Chondrocyte (in vitro differentiated cells): Measurements from ENCODE around the gene BLTP2. TPM values are rescaled to one million over a fixed set of nuclear protein-coding genes. Genes with fewer than 3 reads are reported as not detected.

ENCODE experiments used
- DNase-seq: peaks from one replicate; pipeline ENCODE4 v3.0.0; 2021; ENCODE audit warnings: mixed read lengths, low spot score
- H3K27ac Mint-ChIP-seq: one replicate; pipeline ENCODE4 v1.8.0; 2021; ENCODE audit warnings: mild to moderate bottlenecking, moderate library complexity, mixed read lengths; ENCODE audit not compliant: unreplicated experiment
- H3K27me3 Mint-ChIP-seq: 2 replicates; pipeline ENCODE4 v1.8.0; 2021; ENCODE audit warnings: low read depth, mixed read lengths
- H3K36me3 Mint-ChIP-seq: 2 replicates; pipeline ENCODE4 v1.8.0; 2021; ENCODE audit warnings: low read depth, mixed read lengths
- H3K4me1 Mint-ChIP-seq: 2 replicates; pipeline ENCODE4 v1.8.0; 2021; ENCODE audit warnings: low read depth, mild to moderate bottlenecking, mixed read lengths
- H3K4me3 Mint-ChIP-seq: one replicate; pipeline ENCODE4 v1.8.0; 2021; ENCODE audit warnings: mild to moderate bottlenecking, moderate library complexity, mixed read lengths; ENCODE audit not compliant: unreplicated experiment
- H3K9me3 Mint-ChIP-seq: 2 replicates; pipeline ENCODE4 v1.8.0; 2021; ENCODE audit warnings: low read depth, mixed read lengths
- CTCF ChIP-seq: fragments of 200-600 bp; sonication (generic); IDR thresholded peaks from 2 replicates; pipeline ENCODE4 v1.5.0; 2021; ENCODE audit warnings: antibody characterized with exemption, mild to moderate bottlenecking, moderate library complexity
- total RNA-seq: library from RNA; stranded (reverse); gene quantifications from 3 replicates; pipeline ENCODE4 v1.2.1, GENCODE V29; 2021

BLTP2 gene
- total RNA-seq, 1 donor from 2014 or later = 112 TPM

GRCh38 chr17:28622186-28622585 lies 22.8 kb downstream of the BLTP2 start:
- H3K4me3 Mint-ChIP-seq = no peak overlapping the region
- H3K27ac Mint-ChIP-seq = no peak overlapping the region
- no peak for DNase-seq
- peaks cover 46% of the 10 kb centered on the region for H3K36me3 Mint-ChIP-seq
- no peaks in the 10 kb centered on the region for H3K4me1 Mint-ChIP-seq
- no peaks in the 10 kb centered on the region for H3K9me3 Mint-ChIP-seq
- no peak for TF ChIP-seq CTCF
- H3K27me3 Mint-ChIP-seq = no peaks in the 10 kb centered on the region

- no peaks in the 10 kb centered on the region for H3K4me1 Mint-ChIP-seq
- peaks cover 54% of the 10 kb centered on the region for H3K36me3 Mint-ChIP-seq
- H3K4me3 Mint-ChIP-seq = no peak overlapping the region
- no peak for DNase-seq
- no peak for TF ChIP-seq CTCF
- H3K27ac Mint-ChIP-seq = no peak overlapping the region
- no peaks in the 10 kb centered on the region for H3K27me3 Mint-ChIP-seq
- H3K9me3 Mint-ChIP-seq = no peaks in the 10 kb centered on the region
Observed at GRCh38 chr17:28620010-28620409, 24.9 kb downstream of the BLTP2 start.

- H3K27ac Mint-ChIP-seq = no peak overlapping the region
- H3K4me3 Mint-ChIP-seq = no peak overlapping the region
- no peak for TF ChIP-seq CTCF
- H3K36me3 Mint-ChIP-seq = peaks cover 53% of the 10 kb centered on the region
- H3K27me3 Mint-ChIP-seq = no peaks in the 10 kb centered on the region
- no peaks in the 10 kb centered on the region for H3K9me3 Mint-ChIP-seq
- DNase-seq = no peak
- H3K4me1 Mint-ChIP-seq = no peaks in the 10 kb centered on the region
Observed at GRCh38 chr17:28618464-28618863, 26.5 kb downstream of the BLTP2 start.

- Mint-ChIP-seq H3K4me3 (no peak overlapping the region), H3K4me1 (no peaks in the 10 kb centered on the region), H3K27ac (no peak overlapping the region), H3K27me3 (no peaks in the 10 kb centered on the region), H3K9me3 (no peaks in the 10 kb centered on the region), H3K36me3 (peaks cover 40% of the 10 kb centered on the region)
- no peak for DNase-seq
- TF ChIP-seq CTCF = no peak
Observed at GRCh38 chr17:28616281-28616680, 28.7 kb downstream of the BLTP2 start.

- peaks cover 38% of the 10 kb centered on the region for H3K36me3 Mint-ChIP-seq
- H3K4me3 Mint-ChIP-seq = no peak overlapping the region
- no peak overlapping the region for H3K27ac Mint-ChIP-seq
- no peak for TF ChIP-seq CTCF
- no peak for DNase-seq
- H3K9me3 Mint-ChIP-seq = no peaks in the 10 kb centered on the region
- no peaks in the 10 kb centered on the region for H3K27me3 Mint-ChIP-seq
- H3K4me1 Mint-ChIP-seq = no peaks in the 10 kb centered on the region
Observed at GRCh38 chr17:28615260-28615940, 29.6 kb downstream of the BLTP2 start.
